ENCODE data around the gene TNP2.
A peak's percentile ranks its signal among the peaks of the same experiment; 100 is the strongest.

Gene TNP2

GRCh38 chr16:11312718-11313492 is 43.8 kb upstream of the TNP2 start:
- no peak for TF ChIP-seq CTCF (IDR thresholded peaks at IDR 0.05; ENCODE audit: extremely low read depth, missing control alignments)
- no peak for DNase-seq (ENCODE audit: low spot score)

- TF ChIP-seq CTCF (IDR thresholded peaks at IDR 0.05; ENCODE audit: extremely low read depth, missing control alignments), result no peak
- peak; percentile 77 for DNase-seq (ENCODE audit: low spot score)
These were observed 42.0 kb upstream of the TNP2 start for GRCh38 chr16:11310997-11311561.

- TF ChIP-seq CTCF (IDR thresholded peaks at IDR 0.05; ENCODE audit: extremely low read depth, missing control alignments), result no peak
These were observed 41.5 kb upstream of the TNP2 start for GRCh38 chr16:11310634-11310977.

GRCh38 chr16:11309895-11310633 is 40.9 kb upstream of the TNP2 start:
- no peak for TF ChIP-seq CTCF (IDR thresholded peaks at IDR 0.05; ENCODE audit: extremely low read depth, missing control alignments)
- DNase-seq (ENCODE audit: low spot score), result peak; percentile 53

More at GRCh38 chr16:11310634-11310977, 41.5 kb upstream of the TNP2 start:
- no peak for DNase-seq (ENCODE audit: low spot score)

- no peak for TF ChIP-seq CTCF (IDR thresholded peaks at IDR 0.05; ENCODE audit: extremely low read depth, missing control alignments)
- no peak for DNase-seq (ENCODE audit: low spot score)
These were observed 39.6 kb upstream of the TNP2 start for GRCh38 chr16:11308493-11309283.

- TF ChIP-seq CTCF (IDR thresholded peaks at IDR 0.05; ENCODE audit: extremely low read depth, missing control alignments), result no peak
- no peak for DNase-seq (ENCODE audit: low spot score)
These were observed 38.7 kb upstream of the TNP2 start for GRCh38 chr16:11307639-11308492.

Measured in GM20000 (cell line).